ENCODE data around the gene ADK. TPM values are rescaled to one million over a fixed set of nuclear protein-coding genes. Genes with fewer than 3 reads are reported as not detected.

The ADK gene
- total and polyA plus RNA-seq, 2 donors (not counting 3 experiments of a cell fraction or from before 2014, with no cell fraction given): 11.7 to 46.5 TPM

DNA sequence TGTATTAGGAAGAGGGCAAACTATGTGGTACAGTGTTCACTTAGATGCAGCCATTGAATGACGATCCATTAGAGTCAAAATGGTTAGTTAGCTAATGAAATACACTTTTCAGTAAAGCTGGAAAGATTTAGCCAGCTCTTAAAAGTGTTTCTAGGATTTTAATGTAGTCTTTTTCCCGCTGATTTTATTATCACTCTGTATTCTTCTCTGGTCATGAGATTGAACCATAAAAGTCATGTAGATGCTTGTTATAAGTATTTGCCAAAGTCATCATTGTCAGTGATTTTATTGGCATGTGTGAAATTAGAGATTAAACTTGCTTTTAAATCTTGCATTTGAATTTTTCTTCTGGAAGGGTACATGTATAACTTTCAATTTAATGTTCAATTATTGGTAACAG is 93.8 kb downstream of the ADK start:
- intact Hi-C loops (cut with micrococcal nuclease) (loop anchor here (1.0 kb wide), 3 partner anchors 777 to 991 kb away; no protein-coding TSS in a partner anchor), dilution Hi-C loops (cut with MboI; ENCODE audit: extremely low pct_ligation_motif_present, low sequenced_read_pairs) (no loop called here)
- no TSS peak for BruUV-seq (replicated peaks)
- H2AFZ ChIP-seq (ENCODE audit: low read depth, low read length): no peak overlapping the region
- no peak overlapping the region for H3K4me2 ChIP-seq (ENCODE audit: insufficient read depth, low read length)
- no peak overlapping the region for H3K27ac ChIP-seq (ENCODE audit: insufficient read depth, low read depth, low read length)
- H3K4me1 ChIP-seq (ENCODE audit: control insufficient read depth, extremely low read depth, insufficient read depth, low read length): no peaks in the 10 kb centered on the region
- H3K4me3 ChIP-seq (replicated peaks in 1 of 3; ENCODE audit: insufficient read depth in 1 of 3, low read depth in 1 of 3, low read length in 3 of 3): no peak overlapping the region
- no peaks in the 10 kb centered on the region for H4K20me1 ChIP-seq (replicated peaks; ENCODE audit: control insufficient read depth, extremely low read depth, insufficient read depth, low read length)
- TF ChIP-seq, protein P1, sequence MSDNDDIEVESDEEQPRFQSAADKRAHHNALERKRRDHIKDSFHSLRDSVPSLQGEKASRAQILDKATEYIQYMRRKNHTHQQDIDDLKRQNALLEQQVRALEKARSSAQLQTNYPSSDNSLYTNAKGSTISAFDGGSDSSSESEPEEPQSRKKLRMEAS (IDR thresholded peaks at IDR 0.05; ENCODE audit: insufficient read depth, insufficient read length): no peak
- no peak for TF ChIP-seq POLR2A (IDR thresholded peaks at IDR 0.05; ENCODE audit: low read depth, low read length)
- no peak for TF ChIP-seq JUN (IDR thresholded peaks at IDR 0.05; ENCODE audit: borderline replicate concordance, insufficient read depth, insufficient read length, low read depth)
- no peak for TF ChIP-seq POLR2AphosphoS5 (IDR thresholded peaks at IDR 0.05; ENCODE audit: insufficient read depth, low read depth, low read length)
- no peak for TF ChIP-seq MYC (IDR thresholded peaks at IDR 0.05; ENCODE audit: low read depth, low read length)
- TF ChIP-seq GATA2 (IDR thresholded peaks at IDR 0.05; ENCODE audit: insufficient read depth, insufficient read length, low read depth, low read length): no peak
- no peak for TF ChIP-seq EZH2 (IDR thresholded peaks at IDR 0.05; ENCODE audit: borderline replicate concordance, low read depth, low read length, severe bottlenecking)
- no peaks in the 10 kb centered on the region for H3K9me1 ChIP-seq (replicated peaks; ENCODE audit: control insufficient read depth, extremely low read depth, insufficient read depth, low read length)
- H3K27me3 ChIP-seq (ENCODE audit: control insufficient read depth in 2 of 2, insufficient read depth in 2 of 2, low read length in 2 of 2): no peaks in the 10 kb centered on the region
- ChIA-PET CTCF (interaction anchor here (0.8 to 4.5 kb wide), 21 partner anchors 9 to 991 kb away, joined by 3 to 124 read pairs (median 7); partner anchors contain the start of genes COMTD1 and VDAC2), POLR2A (no interaction called here)
- no peaks in the 10 kb centered on the region for H3K9me3 ChIP-seq (replicated peaks; ENCODE audit: control insufficient read depth, insufficient read depth, low read length)
- H3K9ac ChIP-seq (replicated peaks; ENCODE audit: extremely low read depth, insufficient read depth, low read length): no peak overlapping the region
- DNase-seq (ENCODE audit: low read depth, low spot score) (no peak), FAIRE-seq (no peak)
- peaks cover 0 to 3% of the 10 kb centered on the region in 2 experiments for H3K36me3 ChIP-seq (ENCODE audit: control insufficient read depth in 2 of 2, extremely low read depth in 1 of 2, insufficient read depth in 2 of 2, low read length in 2 of 2)
- H3K79me2 ChIP-seq (ENCODE audit: control insufficient read depth, insufficient read depth, low read length): peaks cover 40% of the 10 kb centered on the region

DNA sequence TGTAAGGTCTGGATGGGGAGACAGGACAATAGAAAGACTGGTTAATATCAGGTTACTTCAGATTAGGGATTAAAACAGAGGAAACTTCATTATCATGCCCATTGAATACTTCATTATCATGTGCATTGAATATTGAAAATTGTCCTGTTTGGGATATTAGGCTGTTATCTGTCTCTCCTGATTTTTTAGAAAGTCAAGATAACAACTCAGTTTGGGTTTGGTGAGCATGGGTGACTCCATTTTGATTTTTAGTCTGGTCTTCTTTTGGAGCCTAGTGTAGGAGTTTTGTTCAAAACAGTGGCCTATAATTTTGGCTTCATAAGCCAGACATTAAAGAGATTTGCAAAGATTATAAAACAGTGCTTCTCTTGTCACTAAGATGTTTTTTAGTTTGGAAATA is 95.5 kb downstream of the ADK start:
- ChIA-PET POLR2A (no interaction called here), CTCF (interaction anchor here (1.3 to 4.5 kb wide), 2 partner anchors 848 to 851 kb away, joined by 5 to 124 read pairs; a partner anchor contains a TSS)
- intact Hi-C loops (cut with micrococcal nuclease) (no loop called here), dilution Hi-C loops (cut with MboI; ENCODE audit: extremely low pct_ligation_motif_present, low sequenced_read_pairs) (no loop called here)
- no peak for FAIRE-seq
- no peak overlapping the region for H3K27ac ChIP-seq (ENCODE audit: insufficient read depth, low read depth, low read length)
- no peak overlapping the region for H3K9ac ChIP-seq (replicated peaks; ENCODE audit: extremely low read depth, insufficient read depth, low read length)
- H3K4me2 ChIP-seq (ENCODE audit: insufficient read depth, low read length): no peak overlapping the region
- no peaks in the 10 kb centered on the region for H3K4me1 ChIP-seq (ENCODE audit: control insufficient read depth, extremely low read depth, insufficient read depth, low read length)
- no peaks in the 10 kb centered on the region for H3K9me1 ChIP-seq (replicated peaks; ENCODE audit: control insufficient read depth, extremely low read depth, insufficient read depth, low read length)
- H2AFZ ChIP-seq (ENCODE audit: low read depth, low read length): no peak overlapping the region
- H4K20me1 ChIP-seq (replicated peaks; ENCODE audit: control insufficient read depth, extremely low read depth, insufficient read depth, low read length): no peaks in the 10 kb centered on the region
- no peak for DNase-seq (ENCODE audit: low read depth, low spot score)
- no TSS peak for BruUV-seq (replicated peaks)
- no peaks in the 10 kb centered on the region for H3K27me3 ChIP-seq (ENCODE audit: control insufficient read depth in 2 of 2, insufficient read depth in 2 of 2, low read length in 2 of 2)
- H3K4me3 ChIP-seq (replicated peaks in 1 of 3; ENCODE audit: insufficient read depth in 1 of 3, low read depth in 1 of 3, low read length in 3 of 3): no peak overlapping the region
- no peaks in the 10 kb centered on the region for H3K9me3 ChIP-seq (replicated peaks; ENCODE audit: control insufficient read depth, insufficient read depth, low read length)
- TF ChIP-seq, protein P2, sequence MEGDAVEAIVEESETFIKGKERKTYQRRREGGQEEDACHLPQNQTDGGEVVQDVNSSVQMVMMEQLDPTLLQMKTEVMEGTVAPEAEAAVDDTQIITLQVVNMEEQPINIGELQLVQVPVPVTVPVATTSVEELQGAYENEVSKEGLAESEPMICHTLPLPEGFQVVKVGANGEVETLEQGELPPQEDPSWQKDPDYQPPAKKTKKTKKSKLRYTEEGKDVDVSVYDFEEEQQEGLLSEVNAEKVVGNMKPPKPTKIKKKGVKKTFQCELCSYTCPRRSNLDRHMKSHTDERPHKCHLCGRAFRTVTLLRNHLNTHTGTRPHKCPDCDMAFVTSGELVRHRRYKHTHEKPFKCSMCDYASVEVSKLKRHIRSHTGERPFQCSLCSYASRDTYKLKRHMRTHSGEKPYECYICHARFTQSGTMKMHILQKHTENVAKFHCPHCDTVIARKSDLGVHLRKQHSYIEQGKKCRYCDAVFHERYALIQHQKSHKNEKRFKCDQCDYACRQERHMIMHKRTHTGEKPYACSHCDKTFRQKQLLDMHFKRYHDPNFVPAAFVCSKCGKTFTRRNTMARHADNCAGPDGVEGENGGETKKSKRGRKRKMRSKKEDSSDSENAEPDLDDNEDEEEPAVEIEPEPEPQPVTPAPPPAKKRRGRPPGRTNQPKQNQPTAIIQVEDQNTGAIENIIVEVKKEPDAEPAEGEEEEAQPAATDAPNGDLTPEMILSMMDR (IDR thresholded peaks at IDR 0.05; ENCODE audit: extremely low read depth in 1 of 2, insufficient read depth in 1 of 2, low read depth in 1 of 2, low read length in 2 of 2): no peak
- TF ChIP-seq EZH2 (IDR thresholded peaks at IDR 0.05; ENCODE audit: borderline replicate concordance, low read depth, low read length, severe bottlenecking): no peak
- TF ChIP-seq POLR2A (IDR thresholded peaks at IDR 0.05; ENCODE audit: low read depth, low read length): no peak
- H3K36me3 ChIP-seq (ENCODE audit: control insufficient read depth in 2 of 2, extremely low read depth in 1 of 2, insufficient read depth in 2 of 2, low read length in 2 of 2): peaks cover 0 to 3% of the 10 kb centered on the region in 2 experiments
- peaks cover 29% of the 10 kb centered on the region for H3K79me2 ChIP-seq (ENCODE audit: control insufficient read depth, insufficient read depth, low read length)

Measured in endothelial cell of umbilical vein (primary cell).